Left lung (tissue), 10 donors: Measurements from ENCODE around the gene CSK. TPM values are rescaled to one million over a fixed set of nuclear protein-coding genes. Genes with fewer than 3 reads are reported as not detected.

ENCODE experiments used
- ATAC-seq: fragments of 200-7000 bp; cut with Tn5 transposase; one replicate; pipeline ENCODE4 v1.9.1; 2020; ENCODE audit warnings: moderate library complexity
- DNase-seq, 4 donors: peaks; one replicate each; pipeline ENCODE4 v3.0.0-alpha.2; 2013 to 2020
- H3K27ac ChIP-seq, 2 donors: fragments of 200-600 bp; sonication (generic) in 1 of 2; one replicate each; pipeline versions ENCODE4 v1.5.0 to v1.8.0; 2020 to 2021
- H3K27me3 ChIP-seq, 2 donors: fragments of 200-600 bp; sonication (generic) in 1 of 2; one replicate each; pipeline versions ENCODE4 v1.5.0 to v1.8.0; 2020 to 2021
- H3K36me3 ChIP-seq, 2 donors: fragments of 200-600 bp; sonication (generic) in 1 of 2; one replicate each; pipeline versions ENCODE4 v1.5.0 to v1.8.0; 2020 to 2021
- H3K4me1 ChIP-seq, 2 donors: fragments of 200-600 bp; one replicate each; pipeline ENCODE4 v1.8.0; 2021
- H3K4me3 ChIP-seq, 2 donors: fragments of 200-600 bp; sonication (generic) in 1 of 2; one replicate each; pipeline versions ENCODE4 v1.5.0 to v1.8.0; 2020 to 2021; ENCODE audit warnings: mild to moderate bottlenecking in 1 of 2
- H3K9me3 ChIP-seq, 2 donors: fragments of 200-600 bp; sonication (generic) in 1 of 2; one replicate each; pipeline versions ENCODE4 v1.5.0 to v1.8.0; 2020 to 2021
- intact Hi-C, 2 donors: fragments of 100-400 bp; cut with DNase I; formaldehyde crosslinking; loops; one replicate each; pipeline versions ENCODE4 v1.11.2 to v1.14.2; 2022
- polyA plus RNA-seq, 6 donors: library from polyadenylated mRNA; unstranded; fragments of 120-200 nt; gene quantifications; one replicate each; pipeline ENCODE4 v1.2.1, GENCODE V29; 2013; ENCODE audit not compliant: insufficient read length in 6 of 6
- total RNA-seq, 2 donors: library from RNA; stranded (reverse); fragmentation: NEBNext Ultra II Directional; extraction: Animal tissue kit (Norgen Biotek cat#: 25700); gene quantifications; one replicate each; pipeline ENCODE4 v1.2.1, GENCODE V29; 2021
- TF ChIP-seq, protein P1 (sequence below), 2 donors: fragments of 200-600 bp; sonication (generic) in 1 of 2; IDR thresholded peaks; one replicate each; pipeline versions ENCODE4 v1.5.0 to v1.8.0; 2021; ENCODE audit warnings: antibody characterized with exemption in 2 of 2
- donor health status: DM: no; HTN: yes; CAD: no.
- donor health status: DM: no; HTN: no; CAD: no.

The CSK gene
- total and polyA plus RNA-seq, 8 donors, result 41.5 to 101 (median 49.7) TPM

DNA sequence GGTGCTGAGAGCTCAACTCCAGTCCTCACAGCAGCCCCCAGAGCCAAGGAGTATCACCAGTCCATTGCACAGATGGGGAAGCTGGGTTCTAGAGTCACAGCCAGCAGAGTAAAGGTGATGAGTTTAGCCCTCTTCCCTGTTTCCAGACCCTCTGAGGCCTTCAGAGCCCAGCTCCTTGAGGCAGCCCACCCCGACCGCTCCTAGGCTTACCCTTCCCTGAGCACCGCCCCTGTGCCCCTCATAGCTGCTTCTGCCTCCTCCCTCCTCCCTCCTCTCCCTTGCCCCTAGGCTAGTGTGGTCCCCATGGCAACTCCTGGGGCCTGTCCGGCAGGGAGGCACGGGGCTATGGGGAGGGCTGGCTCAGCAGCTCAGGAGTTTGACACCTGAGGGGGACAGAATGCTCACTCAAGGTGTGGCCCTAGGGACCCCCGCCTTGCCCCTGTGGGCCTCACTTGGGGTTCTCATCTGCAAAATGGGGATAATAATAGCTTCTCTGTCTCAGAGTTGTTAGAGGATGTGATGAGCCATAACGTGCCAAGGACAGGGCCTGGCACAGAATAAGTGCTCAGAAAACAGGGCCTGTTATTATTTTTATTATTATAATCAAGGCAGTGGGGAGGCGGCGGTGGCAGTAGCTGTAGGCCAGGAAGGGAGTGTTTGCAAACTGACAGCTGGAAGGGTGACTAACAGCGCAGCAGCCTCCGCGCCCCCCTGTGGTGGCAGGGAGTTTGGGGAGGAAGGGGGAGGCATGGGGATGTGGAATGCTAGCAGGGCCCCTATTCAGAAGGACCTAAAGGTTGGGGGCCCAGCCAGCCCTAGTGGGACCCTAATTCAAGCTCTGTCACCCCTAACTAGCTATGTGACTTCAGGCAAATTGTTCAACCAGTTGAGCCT, 11.5 kb downstream of the CSK start:
- Histone ChIP-seq H3K9me3 (no peaks in the 10 kb centered on the region), H3K27ac (no peak overlapping the region), H3K36me3 (peaks cover 0 to 18% of the 10 kb centered on the region in 2 donors), H3K4me1 (peaks cover 17 to 83% of the 10 kb centered on the region in 2 donors), H3K27me3 (no peaks in the 10 kb centered on the region), H3K4me3 (no peak overlapping the region)
- TF ChIP-seq, protein P1, sequence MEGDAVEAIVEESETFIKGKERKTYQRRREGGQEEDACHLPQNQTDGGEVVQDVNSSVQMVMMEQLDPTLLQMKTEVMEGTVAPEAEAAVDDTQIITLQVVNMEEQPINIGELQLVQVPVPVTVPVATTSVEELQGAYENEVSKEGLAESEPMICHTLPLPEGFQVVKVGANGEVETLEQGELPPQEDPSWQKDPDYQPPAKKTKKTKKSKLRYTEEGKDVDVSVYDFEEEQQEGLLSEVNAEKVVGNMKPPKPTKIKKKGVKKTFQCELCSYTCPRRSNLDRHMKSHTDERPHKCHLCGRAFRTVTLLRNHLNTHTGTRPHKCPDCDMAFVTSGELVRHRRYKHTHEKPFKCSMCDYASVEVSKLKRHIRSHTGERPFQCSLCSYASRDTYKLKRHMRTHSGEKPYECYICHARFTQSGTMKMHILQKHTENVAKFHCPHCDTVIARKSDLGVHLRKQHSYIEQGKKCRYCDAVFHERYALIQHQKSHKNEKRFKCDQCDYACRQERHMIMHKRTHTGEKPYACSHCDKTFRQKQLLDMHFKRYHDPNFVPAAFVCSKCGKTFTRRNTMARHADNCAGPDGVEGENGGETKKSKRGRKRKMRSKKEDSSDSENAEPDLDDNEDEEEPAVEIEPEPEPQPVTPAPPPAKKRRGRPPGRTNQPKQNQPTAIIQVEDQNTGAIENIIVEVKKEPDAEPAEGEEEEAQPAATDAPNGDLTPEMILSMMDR (IDR thresholded peaks at IDR 0.05), result peak; percentile 13 to 22
- intact Hi-C loops, result no loop called here
- DNase-seq (peak in 1 of 4 donors; percentile 81), ATAC-seq (no peak)

DNA sequence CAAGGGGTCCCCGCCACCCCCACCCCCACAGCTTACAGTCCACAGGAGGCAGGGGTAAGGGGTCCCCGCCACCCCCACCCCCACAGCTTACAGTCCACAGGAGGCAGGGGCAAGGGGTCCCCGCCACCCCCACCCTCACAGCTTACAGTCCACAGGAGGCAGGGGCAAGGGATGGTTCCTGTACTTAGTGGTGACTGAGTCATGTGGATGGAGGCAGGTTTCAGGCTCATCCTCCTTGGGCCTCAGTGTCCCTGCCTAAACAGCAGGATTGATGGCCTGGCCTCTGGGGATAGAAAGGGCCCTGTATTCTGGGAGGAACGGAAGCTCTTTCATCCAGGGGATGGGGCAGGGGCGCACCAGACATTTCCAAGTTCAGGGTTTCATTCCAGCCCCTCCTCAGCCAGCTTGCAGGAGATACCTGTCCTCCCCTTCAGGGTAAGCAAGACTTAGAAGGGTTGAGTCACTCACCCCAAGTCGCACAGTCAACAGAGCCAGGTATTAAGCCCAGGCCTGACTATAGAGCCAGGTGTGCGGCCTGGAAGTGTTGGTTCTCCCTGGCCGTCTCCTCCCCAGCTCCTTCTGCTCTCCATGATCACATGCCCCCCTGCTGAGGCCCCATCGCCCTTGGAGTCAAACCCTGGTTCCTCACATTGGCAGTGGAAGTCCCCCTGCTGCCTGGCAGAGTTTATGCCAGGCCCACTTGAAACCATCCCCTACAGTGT, 12.5 kb downstream of the CSK start:
- peaks cover 0 to 29% of the 10 kb centered on the region in 2 donors for H3K36me3 ChIP-seq
- H3K9me3 ChIP-seq, result no peaks in the 10 kb centered on the region
- intact Hi-C loops, result no loop called here
- ATAC-seq (no peak), DNase-seq (peak in 1 of 4 donors; percentile 16)
- no peak overlapping the region for H3K4me3 ChIP-seq
- no peaks in the 10 kb centered on the region for H3K27me3 ChIP-seq
- H3K4me1 ChIP-seq, result peaks cover 17 to 82% of the 10 kb centered on the region in 2 donors
- TF ChIP-seq, protein P1 (IDR thresholded peaks at IDR 0.05), result no peak
- H3K27ac ChIP-seq, result peak overlapping the region in 1 of 2 donors; percentile 23

DNA sequence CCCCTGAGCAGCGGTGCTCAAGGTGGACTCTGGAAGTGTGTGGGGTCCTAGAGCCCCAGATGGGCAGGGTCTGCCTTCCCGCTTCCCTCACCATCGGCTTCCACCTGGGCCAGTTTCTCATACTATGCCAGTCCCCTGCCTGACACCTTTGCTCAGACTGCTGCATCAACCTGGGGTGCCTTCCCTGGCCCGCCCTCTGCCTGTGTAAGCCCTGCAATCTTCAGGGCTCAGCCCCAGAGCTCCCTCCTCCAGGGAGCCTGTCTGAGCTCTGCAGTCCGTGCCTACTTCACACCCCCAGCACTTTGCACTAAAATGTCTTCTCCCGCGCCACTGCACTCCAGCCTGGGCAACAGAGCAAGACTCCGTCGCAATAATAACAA, 13.1 kb downstream of the CSK start:
- TF ChIP-seq, protein P1 (IDR thresholded peaks at IDR 0.05), result no peak
- no peaks in the 10 kb centered on the region for H3K9me3 ChIP-seq
- no peak for ATAC-seq

DNA sequence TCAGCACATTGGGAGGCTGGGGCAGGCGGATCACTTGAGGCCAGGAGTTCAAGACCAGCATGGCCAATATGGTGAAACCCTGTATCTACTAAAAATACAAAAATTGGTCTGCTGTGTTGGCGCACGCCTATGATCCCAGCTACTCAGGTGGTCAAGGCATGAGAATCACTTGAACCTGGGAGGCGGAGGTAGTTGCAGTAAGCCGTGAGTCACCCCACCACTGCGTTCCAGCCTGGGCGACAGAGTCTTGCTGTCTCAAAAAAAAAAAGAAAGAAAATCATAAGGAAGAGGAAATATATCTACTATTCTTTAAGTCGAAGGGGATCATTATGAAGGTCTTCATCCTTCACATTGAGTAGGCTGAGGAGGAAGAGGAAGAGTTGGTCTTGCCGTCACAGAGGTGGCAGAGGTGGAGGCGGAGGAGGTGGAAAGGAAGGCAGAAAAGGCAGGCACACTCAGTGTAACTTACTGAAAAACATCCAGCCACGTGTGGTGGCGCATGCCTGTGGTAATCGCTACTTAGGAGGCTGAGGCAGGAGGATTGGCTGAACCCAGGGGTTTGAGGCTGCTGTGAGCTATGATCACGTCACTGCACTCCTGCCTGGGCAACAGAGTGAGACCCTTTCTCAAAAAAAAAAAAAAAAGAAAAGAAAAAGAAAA, 14.2 kb downstream of the CSK start:
- ATAC-seq (no peak), DNase-seq (peak in 1 of 4 donors; percentile 34)
- H3K4me1 ChIP-seq, result peaks cover 8 to 81% of the 10 kb centered on the region in 2 donors
- H3K27ac ChIP-seq, result no peak overlapping the region
- H3K27me3 ChIP-seq, result no peaks in the 10 kb centered on the region
- H3K9me3 ChIP-seq, result no peaks in the 10 kb centered on the region
- no peak overlapping the region for H3K4me3 ChIP-seq
- peaks cover 0 to 44% of the 10 kb centered on the region in 2 donors for H3K36me3 ChIP-seq
- intact Hi-C loops, result no loop called here
- TF ChIP-seq, protein P1 (IDR thresholded peaks at IDR 0.05), result no peak

More for the DNA sequence above, 13.1 kb downstream of the CSK start:
- no peak overlapping the region for H3K4me3 ChIP-seq
- intact Hi-C loops, result no loop called here
- H3K27me3 ChIP-seq, result no peaks in the 10 kb centered on the region
- H3K4me1 ChIP-seq, result peaks cover 17 to 82% of the 10 kb centered on the region in 2 donors
- H3K27ac ChIP-seq, result peak overlapping the region in 1 of 2 donors; percentile 23
- H3K36me3 ChIP-seq, result peaks cover 0 to 34% of the 10 kb centered on the region in 2 donors
- peak in 1 of 4 donors; percentile 31 for DNase-seq
